ENCODE measurements around the gene RBM15B.

RBM15B gene

DNA sequence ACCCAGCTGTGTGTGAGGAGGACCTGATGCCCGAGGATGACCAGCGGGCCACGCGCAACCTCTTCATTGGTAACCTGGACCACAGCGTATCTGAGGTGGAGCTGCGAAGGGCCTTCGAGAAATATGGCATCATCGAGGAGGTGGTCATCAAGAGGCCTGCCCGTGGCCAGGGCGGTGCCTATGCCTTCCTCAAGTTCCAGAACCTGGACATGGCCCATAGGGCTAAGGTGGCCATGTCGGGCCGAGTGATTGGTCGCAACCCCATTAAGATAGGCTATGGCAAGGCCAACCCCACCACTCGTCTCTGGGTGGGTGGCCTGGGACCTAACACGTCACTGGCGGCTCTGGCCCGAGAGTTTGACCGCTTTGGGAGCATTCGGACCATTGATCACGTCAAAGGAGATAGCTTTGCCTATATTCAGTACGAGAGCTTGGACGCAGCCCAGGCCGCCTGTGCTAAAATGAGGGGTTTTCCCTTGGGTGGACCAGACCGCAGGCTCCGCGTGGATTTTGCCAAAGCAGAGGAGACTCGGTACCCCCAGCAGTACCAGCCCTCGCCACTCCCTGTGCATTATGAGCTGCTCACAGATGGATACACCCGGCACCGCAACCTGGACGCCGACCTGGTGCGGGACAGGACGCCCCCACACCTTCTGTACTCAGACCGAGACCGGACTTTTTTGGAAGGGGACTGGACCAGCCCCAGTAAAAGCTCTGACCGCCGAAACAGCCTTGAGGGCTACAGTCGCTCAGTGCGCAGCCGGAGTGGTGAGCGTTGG is 1.5 kb downstream of the RBM15B start:
- peak; percentile 24 for DNase-seq (ENCODE audit: low read depth)
- TF ChIP-seq, protein P1, sequence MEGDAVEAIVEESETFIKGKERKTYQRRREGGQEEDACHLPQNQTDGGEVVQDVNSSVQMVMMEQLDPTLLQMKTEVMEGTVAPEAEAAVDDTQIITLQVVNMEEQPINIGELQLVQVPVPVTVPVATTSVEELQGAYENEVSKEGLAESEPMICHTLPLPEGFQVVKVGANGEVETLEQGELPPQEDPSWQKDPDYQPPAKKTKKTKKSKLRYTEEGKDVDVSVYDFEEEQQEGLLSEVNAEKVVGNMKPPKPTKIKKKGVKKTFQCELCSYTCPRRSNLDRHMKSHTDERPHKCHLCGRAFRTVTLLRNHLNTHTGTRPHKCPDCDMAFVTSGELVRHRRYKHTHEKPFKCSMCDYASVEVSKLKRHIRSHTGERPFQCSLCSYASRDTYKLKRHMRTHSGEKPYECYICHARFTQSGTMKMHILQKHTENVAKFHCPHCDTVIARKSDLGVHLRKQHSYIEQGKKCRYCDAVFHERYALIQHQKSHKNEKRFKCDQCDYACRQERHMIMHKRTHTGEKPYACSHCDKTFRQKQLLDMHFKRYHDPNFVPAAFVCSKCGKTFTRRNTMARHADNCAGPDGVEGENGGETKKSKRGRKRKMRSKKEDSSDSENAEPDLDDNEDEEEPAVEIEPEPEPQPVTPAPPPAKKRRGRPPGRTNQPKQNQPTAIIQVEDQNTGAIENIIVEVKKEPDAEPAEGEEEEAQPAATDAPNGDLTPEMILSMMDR (IDR thresholded peaks at IDR 0.05; ENCODE audit: insufficient read depth, low read depth, low read length, missing control alignments), result no peak

GRCh38 chr3:51393134-51393495 is 2.0 kb downstream of the RBM15B start:
- TF ChIP-seq, protein P1 (IDR thresholded peaks at IDR 0.05; ENCODE audit: insufficient read depth, low read depth, low read length, missing control alignments), result no peak
- H3K4me3 ChIP-seq (ENCODE audit: low read depth, low read length), result no peak overlapping the region
- no peak for DNase-seq (ENCODE audit: low read depth)

More for the DNA sequence above, 1.5 kb downstream of the RBM15B start:
- peak overlapping the region; percentile 73 for H3K4me3 ChIP-seq (ENCODE audit: low read depth, low read length)

- H3K4me3 ChIP-seq (ENCODE audit: low read depth, low read length), result no peak overlapping the region
- TF ChIP-seq, protein P1 (IDR thresholded peaks at IDR 0.05; ENCODE audit: insufficient read depth, low read depth, low read length, missing control alignments), result no peak
- DNase-seq (ENCODE audit: low read depth), result no peak
Observed at GRCh38 chr3:51393564-51393963, 2.5 kb downstream of the RBM15B start.

DNA sequence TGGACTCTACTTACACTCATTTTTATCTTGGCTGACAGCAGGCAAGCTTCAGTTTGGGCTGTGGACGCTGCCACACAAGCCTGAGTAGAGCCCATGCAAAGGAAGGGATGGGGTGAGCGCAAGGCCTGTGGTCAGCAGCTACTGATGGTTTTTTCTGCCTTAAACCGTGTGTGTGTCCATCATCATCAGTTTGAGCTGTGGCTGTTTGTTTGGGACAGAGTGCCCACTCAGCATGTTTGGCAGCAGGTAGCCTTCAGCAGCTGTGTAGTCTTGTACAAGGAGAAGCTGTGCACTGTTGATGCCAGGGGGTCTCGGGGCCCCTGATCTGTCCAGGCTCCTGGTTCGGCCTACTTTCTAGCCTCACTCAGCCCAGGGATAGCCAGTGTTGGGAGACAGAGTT is 3.5 kb downstream of the RBM15B start:
- no peak for DNase-seq (ENCODE audit: low read depth)
- no peak overlapping the region for H3K4me3 ChIP-seq (ENCODE audit: low read depth, low read length)
- TF ChIP-seq, protein P1 (IDR thresholded peaks at IDR 0.05; ENCODE audit: insufficient read depth, low read depth, low read length, missing control alignments), result no peak

DNA sequence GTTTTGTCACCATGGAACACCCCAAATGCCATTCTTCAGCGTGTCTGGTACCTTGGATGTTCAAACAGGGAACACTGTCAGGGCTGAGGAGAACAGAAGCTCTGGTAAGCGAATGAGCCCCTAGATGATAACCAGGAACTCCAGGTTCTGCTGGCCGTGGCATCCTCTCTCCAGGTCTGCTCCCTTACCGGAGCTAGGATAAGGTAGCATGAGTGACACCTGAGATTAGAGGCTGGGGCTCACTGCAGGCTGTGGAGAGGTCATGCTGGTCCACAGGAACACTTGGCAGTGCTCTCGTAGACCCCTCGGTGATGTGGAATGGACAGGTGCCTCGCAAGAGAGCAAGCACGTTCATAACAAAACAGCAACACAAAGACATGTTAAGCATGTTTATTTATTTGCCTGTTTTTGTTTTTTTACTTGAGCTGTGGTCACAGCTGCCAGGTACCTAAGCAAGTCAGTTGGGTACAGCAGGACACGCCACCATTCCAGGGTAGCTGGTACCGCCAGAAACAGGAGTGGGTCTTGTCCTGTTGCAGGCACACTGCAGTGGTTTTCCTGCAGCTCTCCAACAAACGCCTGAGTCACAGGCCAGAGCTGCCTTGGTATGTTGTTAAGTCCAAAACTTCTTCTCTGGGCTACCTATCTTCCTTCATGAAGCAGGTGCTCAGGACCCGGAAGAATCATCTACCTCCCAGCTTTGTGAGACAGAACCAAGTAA is 4.6 kb downstream of the RBM15B start:
- TF ChIP-seq, protein P1 (IDR thresholded peaks at IDR 0.05; ENCODE audit: insufficient read depth, low read depth, low read length, missing control alignments), result no peak
- no peak overlapping the region for H3K4me3 ChIP-seq (ENCODE audit: low read depth, low read length)
- no peak for DNase-seq (ENCODE audit: low read depth)

GRCh38 chr3:51396401-51396800 is 5.3 kb downstream of the RBM15B start:
- TF ChIP-seq, protein P1 (IDR thresholded peaks at IDR 0.05; ENCODE audit: insufficient read depth, low read depth, low read length, missing control alignments), result no peak
- H3K4me3 ChIP-seq (ENCODE audit: low read depth, low read length), result no peak overlapping the region
- no peak for DNase-seq (ENCODE audit: low read depth)

All from GM12865 (cell line).